GM19467 (cell line): ENCODE measurements around the gene TSPAN16.
A peak's percentile ranks its signal among the peaks of the same experiment; 100 is the strongest.
"Not testable (repeated sequence)": the region's sequence is repeated elsewhere in the genome, so short reads cannot be mapped to it uniquely, and the experiment has no call there.

Experiments
- ATAC-seq: cut with Tn5 transposase; IDR thresholded peaks from one replicate; pipeline ENCODE4 v1.9.1; 2021; ENCODE audit warnings: mild to moderate bottlenecking, moderate library complexity; ENCODE audit not compliant: unreplicated experiment

TSPAN16 gene

DNA sequence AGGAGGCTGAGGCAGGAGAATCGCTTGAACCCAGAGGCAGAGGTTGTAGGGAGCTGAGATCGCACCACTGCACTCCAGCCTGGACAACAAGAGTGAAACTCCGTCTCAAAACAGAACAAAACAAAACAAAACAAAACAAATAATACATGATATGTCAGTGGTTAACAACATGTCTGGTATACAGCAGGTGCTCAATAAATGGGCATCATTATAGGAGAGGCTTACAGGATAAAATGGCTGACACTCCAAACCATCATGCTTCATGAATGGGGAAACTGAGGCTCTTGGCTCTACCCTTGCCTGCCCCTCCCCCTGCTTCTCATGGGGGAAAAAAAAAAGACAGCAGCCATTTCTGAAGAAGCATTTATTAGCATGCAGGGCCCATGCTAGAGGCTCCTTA is 46.5 kb downstream of the TSPAN16 start:
- ATAC-seq, result no peak

GRCh38 chr19:11345122-11345803 is 49.3 kb downstream of the TSPAN16 start:
- no peak for ATAC-seq

- peak; percentile 87 for ATAC-seq
Observed at GRCh38 chr19:11346104-11346940, 50.4 kb downstream of the TSPAN16 start, which contains the start of the genes CCDC159 and TMEM205. TSS of gene CCDC159 (plus strand) at chr19:11346519. CDS start at chr19:11346607, 88 bp downstream. TSS of gene TMEM205 (minus strand) at chr19:11346268. CDS start at chr19:11345619, 649 bp downstream.

DNA sequence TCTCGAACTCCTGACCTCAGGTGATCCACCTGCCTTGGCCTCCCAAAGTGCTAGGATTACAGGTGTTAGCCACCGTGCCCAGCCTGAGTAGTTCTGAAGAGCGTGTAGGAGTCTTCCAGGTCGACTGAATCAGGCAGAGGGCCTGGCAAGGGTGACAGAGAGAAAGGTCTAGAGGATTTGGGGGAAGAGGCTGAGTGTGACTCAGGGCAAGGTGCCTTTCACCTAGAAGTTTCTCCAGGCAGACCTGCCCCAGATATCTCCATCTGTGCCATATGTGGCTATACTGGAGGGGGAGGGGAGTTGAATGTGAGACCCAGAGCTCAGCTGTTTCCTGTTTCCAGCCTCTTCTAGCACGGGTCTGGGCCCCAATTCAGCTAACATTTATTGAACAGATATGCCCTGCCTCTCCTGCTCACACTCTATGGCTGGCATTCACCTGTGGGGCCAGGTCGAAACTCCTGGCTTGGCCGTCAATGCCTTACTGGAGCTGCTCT is 51.6 kb downstream of the TSPAN16 start:
- no peak for ATAC-seq

DNA sequence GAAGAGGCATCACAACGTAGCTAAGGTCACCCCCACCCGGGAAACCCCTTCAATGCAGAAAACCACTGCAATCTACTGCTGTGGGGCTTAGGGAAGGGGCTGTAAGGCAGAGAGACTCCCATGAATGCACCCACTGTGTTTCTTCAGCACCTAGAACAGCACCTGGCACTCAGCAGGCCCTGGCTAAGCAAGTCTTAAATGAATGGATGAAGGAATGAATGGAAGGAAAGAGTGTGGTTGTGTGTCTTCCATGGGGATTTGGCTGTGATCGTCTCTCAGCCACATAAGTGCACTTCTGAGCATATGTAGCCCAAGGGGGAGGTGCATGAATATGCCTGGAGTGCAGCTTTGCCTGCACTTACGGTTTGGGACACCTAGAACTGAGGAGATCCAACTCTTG is 53.2 kb downstream of the TSPAN16 start:
- no peak for ATAC-seq

DNA sequence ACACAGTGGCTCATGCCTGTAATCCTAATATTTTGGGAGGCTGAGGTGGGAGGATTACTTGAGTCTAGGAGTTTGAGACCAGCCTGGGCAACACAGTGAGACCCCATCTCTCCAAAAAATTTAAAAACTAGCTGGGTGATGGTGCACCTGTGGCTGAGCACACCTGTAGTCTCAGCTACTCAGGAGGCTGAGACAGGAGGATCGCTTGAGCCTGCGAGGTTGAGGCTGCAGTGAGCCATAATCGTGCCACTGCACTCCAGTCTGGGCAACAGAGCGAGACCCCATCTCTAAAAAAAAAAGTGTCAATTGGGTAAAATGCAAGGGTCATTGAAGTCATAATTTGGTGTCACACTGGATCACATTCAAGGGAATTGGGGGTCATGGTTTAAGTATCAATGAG is 58.1 kb downstream of the TSPAN16 start:
- ATAC-seq, result not testable (repeated sequence)

DNA sequence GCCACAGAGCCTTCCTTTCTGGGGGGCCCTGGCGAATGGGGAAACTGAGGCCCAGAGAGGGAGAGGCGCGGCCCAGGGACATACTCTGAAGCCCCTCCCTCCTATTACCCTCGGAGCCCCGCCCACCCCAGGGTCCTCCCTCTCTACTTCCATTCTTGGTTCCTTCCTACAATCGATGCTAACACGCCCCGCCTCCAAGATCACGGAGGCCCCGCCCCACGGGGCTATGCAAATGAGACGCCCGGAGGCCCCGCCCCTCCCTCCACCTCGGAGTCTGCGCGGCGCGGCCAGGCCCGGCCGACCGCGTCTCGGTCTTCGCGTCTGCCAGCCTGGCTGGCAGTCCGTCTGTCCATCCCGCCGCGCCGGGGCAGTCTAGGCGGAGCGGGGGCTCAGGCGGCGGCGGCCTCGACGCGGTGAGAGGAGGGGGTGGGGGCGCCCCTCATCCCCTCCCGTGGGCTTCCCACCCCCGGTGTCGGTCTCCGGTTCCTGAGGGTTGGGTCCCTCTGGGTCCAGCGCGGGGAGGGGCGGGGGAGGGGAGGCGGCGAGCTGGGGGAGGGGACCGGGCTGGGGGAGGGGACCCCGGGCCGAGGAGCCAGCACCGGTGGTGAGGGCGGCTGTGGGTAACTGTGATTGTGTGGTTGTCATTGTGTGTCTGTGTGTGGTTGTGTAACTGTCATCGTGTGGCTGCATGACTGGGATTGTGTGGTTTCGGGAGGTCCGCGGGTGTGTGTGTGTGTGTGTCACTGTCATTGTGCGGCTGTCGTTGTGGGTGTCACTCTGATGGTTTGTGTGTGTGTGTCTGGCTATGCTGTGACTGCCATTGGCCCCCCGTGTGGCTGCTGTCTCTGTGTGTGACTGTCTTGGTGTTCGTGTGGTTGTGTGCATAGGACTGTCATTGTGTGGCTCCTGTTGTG is 59.5 kb downstream of the TSPAN16 start, which contains the start of gene PLPPR2:
PLPPR2 (plus strand) TSS at position 273 of the 914 bp plus-strand sequence. CDS start 2,242 bp downstream, outside the sequence.
- peak; percentile 55 for ATAC-seq

DNA sequence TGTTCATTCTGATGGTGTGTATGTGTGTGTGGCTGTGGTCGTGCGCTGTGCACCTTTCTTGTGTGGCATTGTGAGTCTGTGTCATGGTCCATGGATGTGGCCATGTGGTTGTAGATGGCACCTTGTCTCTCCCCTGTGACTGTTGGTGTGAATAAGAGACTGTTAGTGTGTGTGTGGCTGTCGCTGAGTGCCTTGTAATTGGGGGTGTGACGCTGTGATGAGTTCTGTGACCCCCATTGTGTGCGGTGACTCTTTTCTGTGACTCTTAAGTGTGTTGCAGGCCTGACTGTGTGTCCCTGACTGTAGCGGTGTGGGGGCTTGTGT is 60.1 kb downstream of the TSPAN16 start:
- ATAC-seq, result no peak

DNA sequence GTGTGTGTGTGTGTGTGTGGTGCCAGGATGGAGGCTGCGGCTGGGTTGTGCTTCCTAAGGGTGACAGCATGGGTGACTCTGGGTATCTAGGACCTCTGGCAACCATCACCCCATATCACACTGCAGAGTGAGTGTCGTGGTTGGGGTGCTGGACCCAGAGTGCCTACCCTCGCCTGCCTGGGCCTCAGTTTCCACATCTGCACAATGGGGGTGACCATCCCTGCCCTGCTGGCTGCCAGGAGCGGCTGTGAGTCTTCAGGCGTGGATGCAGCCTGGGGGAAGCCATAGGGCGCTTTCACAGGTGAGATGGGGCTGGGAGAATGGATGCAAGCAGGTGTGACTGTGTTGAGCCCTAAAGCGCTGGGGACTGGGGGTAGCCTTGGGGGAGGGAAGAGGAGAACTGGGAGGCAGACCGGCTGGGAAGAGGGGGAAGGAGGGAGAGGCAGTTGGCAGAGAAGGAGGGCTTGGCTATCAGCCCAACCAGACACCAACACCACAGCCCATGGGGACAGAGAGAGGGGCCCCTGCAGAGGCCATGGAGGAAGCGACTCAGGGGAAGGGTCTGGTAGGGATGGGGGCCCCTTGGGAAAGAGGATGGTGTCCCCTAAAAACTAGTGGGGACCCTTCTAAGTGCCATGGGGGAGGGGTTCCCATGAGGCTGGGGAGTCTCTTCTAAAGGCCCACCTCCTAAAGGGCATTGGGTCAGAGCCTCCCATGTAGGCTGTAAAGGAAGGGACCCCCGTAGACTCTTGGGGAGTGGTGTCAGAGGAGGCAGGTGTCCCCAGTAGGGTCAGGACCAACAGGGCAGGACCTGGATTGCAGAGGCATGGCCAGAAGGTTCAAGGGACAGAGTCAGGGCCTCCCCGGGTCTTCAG is 61.0 kb downstream of the TSPAN16 start:
- no peak for ATAC-seq

DNA sequence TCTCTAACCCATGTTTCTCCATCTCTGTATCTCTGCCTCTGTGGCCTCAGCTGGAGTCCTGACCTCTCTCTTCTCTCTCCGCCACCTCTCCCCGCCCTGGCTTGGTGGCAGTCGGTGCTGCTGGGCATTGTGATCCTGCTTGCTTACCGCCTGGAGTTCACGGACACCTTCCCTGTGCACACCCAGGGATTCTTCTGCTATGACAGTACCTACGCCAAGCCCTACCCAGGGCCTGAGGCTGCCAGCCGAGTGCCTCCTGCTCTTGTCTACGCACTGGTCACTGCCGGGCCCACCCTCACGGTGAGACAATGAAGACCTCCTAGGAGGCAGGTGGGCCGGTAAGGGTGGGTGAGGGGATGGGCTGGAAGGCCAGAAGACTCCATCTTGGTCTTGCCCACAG is 63.5 kb downstream of the TSPAN16 start:
- ATAC-seq, result no peak

- ATAC-seq, result no peak
Observed at GRCh38 chr19:11361037-11361770, 65.2 kb downstream of the TSPAN16 start.

GRCh38 chr19:11361771-11362731 is 66.1 kb downstream of the TSPAN16 start:
- ATAC-seq, result no peak

GRCh38 chr19:11363881-11364280 is 67.9 kb downstream of the TSPAN16 start:
- no peak for ATAC-seq

DNA sequence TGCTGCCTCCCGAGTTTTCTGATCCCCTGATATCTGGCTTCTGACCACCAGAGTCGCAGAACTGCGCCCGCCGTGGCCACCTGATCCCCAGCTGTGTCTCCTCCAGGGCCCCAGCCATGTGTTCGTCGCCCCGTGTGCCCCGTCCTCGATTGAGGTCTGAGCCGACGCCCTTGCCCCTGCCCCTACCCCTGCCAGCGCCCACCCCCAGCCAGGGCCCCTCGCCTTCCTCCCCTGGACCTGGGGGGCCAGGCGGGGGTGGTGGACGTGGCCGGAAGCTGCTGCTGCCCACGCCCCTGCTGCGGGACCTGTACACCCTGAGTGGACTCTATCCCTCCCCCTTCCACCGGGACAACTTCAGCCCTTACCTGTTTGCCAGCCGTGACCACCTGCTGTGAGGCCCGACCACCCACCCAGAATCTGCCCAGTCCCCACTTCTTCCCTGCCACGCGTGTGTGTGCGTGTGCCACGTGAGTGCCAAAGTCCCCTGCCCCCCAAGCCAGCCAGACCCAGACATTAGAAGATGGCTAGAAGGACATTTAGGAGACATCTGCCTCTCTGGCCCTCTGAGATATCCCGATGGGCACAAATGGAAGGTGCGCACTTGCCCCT is 68.4 kb downstream of the TSPAN16 start:
- ATAC-seq, result no peak

GRCh38 chr19:11364935-11365334 is 69.0 kb downstream of the TSPAN16 start:
- ATAC-seq, result no peak
